Osteoblast (primary cell): Measurements from ENCODE around the gene KIF26B. TPM values are rescaled to one million over a fixed set of nuclear protein-coding genes. Genes with fewer than 3 reads are reported as not detected.

Source experiments
- DNase-seq: peaks from one replicate; pipeline ENCODE4 v3.0.0; 2011; ENCODE audit warnings: low spot score, mixed read lengths; ENCODE audit not compliant: insufficient read length; ENCODE audit errors: missing footprints
- H2AFZ ChIP-seq: 2 replicates; pipeline ENCODE4 v1.6.0; 2011; ENCODE audit warnings: mild to moderate bottlenecking, low read length
- H3K27ac ChIP-seq: 2 replicates; pipeline ENCODE4 v1.5.1; 2011; ENCODE audit warnings: mild to moderate bottlenecking, low read depth, low read length, moderate library complexity
- H3K27me3 ChIP-seq: 2 replicates; pipeline ENCODE4 v1.6.0; 2012; ENCODE audit warnings: mild to moderate bottlenecking, control low read depth, inconsistent platforms, low read length, moderate library complexity; ENCODE audit not compliant: insufficient read depth
- H3K36me3 ChIP-seq: 2 replicates; pipeline ENCODE4 v1.5.1; 2011; ENCODE audit warnings: mild to moderate bottlenecking, low read length, control low read depth, moderate library complexity; ENCODE audit not compliant: insufficient read depth
- H3K4me1 ChIP-seq: 2 replicates; pipeline ENCODE4 v1.5.1; 2011; ENCODE audit warnings: mild to moderate bottlenecking, low read length, control low read depth, moderate library complexity; ENCODE audit not compliant: insufficient read depth
- H3K4me2 ChIP-seq: 2 replicates; pipeline ENCODE4 v1.6.0; 2011; ENCODE audit warnings: mild to moderate bottlenecking, low read length; ENCODE audit not compliant: insufficient read depth
- H3K4me3 ChIP-seq: fragments of 200-600 bp; sonication (generic); 3 replicates; pipeline ENCODE4 v1.5.1; 2012; ENCODE audit warnings: mild to moderate bottlenecking, low read length, inconsistent platforms; ENCODE audit not compliant: insufficient read depth
- H3K79me2 ChIP-seq: 2 replicates; pipeline ENCODE4 v1.6.0; 2012; ENCODE audit warnings: mild to moderate bottlenecking, low read length, control low read depth, inconsistent platforms; ENCODE audit not compliant: insufficient read depth
- H3K9me3 ChIP-seq: 2 replicates; pipeline ENCODE4 v1.5.1; 2011; ENCODE audit warnings: low read depth, low read length, control low read depth
- H4K20me1 ChIP-seq: 2 replicates; pipeline ENCODE4 v1.6.0; 2012; ENCODE audit warnings: mild to moderate bottlenecking, low read length, control low read depth; ENCODE audit not compliant: insufficient read depth
- total RNA-seq: library from RNA; depleted of rRNA; stranded (reverse); fragments of >200 nt; gene quantifications from 2 replicates; pipeline ENCODE4 v1.2.3, GENCODE V29; 2012
- TF ChIP-seq, protein P1 (sequence below): IDR thresholded peaks from 2 replicates; pipeline ENCODE4 v1.5.1; 2011; ENCODE audit warnings: mild to moderate bottlenecking, low read depth, low read length, moderate library complexity; ENCODE audit errors: extremely low read depth

The KIF26B gene
- total RNA-seq, 1 donor, result 22.1 TPM

DNA sequence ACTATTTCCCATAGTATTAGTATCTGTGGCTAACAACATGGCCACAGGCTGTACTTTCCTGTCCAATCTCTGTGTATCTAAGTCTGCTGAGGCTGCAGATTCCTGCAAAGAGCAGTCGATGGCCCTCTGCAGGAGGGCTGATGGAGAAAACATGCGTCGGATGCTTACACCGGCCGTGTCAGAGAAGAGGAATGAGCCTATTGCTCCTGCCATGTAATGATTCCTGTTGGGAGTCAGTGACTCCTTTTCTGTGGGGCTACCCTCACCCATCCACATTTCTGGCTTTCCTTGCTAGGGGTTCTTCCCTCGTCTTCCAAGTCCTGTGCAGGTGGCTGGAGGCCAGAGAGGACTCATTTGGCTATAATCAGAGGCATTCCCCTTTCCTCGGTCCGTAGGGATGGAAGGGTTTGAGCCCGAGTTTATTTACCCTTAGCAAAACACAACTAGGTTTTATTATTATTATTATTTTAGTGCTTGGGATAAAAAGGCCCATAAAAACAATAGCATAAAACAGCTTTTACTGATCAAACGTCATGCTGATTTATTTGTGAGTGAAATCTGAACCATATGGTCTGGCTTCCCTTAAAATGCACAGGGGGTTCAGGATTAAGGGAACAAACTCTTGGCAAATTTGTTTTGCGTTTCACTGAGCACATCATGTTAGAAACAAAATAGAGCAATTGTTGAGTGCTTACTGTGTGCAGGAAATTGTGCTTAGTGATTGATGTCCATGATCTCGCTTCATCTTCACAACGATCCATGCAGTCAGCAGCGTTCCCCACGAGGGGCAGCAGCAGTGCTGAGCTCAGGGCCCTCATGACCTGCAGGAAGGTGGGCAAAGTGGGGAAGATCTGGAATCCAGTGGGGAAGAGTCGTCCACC lies 70.8 kb downstream of the KIF26B start:
- TF ChIP-seq, protein P1, sequence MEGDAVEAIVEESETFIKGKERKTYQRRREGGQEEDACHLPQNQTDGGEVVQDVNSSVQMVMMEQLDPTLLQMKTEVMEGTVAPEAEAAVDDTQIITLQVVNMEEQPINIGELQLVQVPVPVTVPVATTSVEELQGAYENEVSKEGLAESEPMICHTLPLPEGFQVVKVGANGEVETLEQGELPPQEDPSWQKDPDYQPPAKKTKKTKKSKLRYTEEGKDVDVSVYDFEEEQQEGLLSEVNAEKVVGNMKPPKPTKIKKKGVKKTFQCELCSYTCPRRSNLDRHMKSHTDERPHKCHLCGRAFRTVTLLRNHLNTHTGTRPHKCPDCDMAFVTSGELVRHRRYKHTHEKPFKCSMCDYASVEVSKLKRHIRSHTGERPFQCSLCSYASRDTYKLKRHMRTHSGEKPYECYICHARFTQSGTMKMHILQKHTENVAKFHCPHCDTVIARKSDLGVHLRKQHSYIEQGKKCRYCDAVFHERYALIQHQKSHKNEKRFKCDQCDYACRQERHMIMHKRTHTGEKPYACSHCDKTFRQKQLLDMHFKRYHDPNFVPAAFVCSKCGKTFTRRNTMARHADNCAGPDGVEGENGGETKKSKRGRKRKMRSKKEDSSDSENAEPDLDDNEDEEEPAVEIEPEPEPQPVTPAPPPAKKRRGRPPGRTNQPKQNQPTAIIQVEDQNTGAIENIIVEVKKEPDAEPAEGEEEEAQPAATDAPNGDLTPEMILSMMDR, result no peak
- Histone ChIP-seq H3K79me2 (no peaks in the 10 kb centered on the region), H3K27me3 (no peaks in the 10 kb centered on the region), H3K4me1 (no peaks in the 10 kb centered on the region), H3K4me2 (no peak overlapping the region), H3K36me3 (no peaks in the 10 kb centered on the region), H3K4me3 (no peak overlapping the region), H2AFZ (no peak overlapping the region), H3K9me3 (no peaks in the 10 kb centered on the region), H3K27ac (no peak overlapping the region), H4K20me1 (peaks cover 3% of the 10 kb centered on the region)
- DNase-seq, result peak; percentile 25

DNA sequence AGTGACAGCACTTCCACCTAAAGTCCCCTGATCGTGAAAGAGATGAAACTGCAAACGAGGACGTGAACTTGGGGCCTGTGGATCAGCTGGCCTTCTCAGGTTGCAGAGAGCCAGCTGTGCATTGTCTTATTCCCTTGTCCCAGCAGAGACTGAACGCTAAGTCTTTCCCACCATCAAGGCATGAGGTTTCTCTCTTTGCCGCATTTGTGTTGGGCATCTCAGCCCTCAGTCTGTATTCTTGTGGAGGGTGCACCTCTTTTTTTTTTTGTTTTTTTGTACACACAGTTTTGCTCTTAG lies 71.4 kb downstream of the KIF26B start:
- peaks cover 3% of the 10 kb centered on the region for H4K20me1 ChIP-seq
- DNase-seq, result no peak

GRCh38 chr1:245229051-245229450 lies 74.3 kb downstream of the KIF26B start:
- Histone ChIP-seq H3K9me3 (no peaks in the 10 kb centered on the region), H3K79me2 (no peaks in the 10 kb centered on the region), H3K4me3 (no peak overlapping the region), H2AFZ (no peak overlapping the region), H4K20me1 (no peaks in the 10 kb centered on the region), H3K4me2 (no peak overlapping the region), H3K4me1 (no peaks in the 10 kb centered on the region), H3K36me3 (no peaks in the 10 kb centered on the region), H3K27me3 (no peaks in the 10 kb centered on the region), H3K27ac (no peak overlapping the region)
- TF ChIP-seq, protein P1, result no peak
- DNase-seq, result peak; percentile 35

More for the DNA sequence above, 71.4 kb downstream of the KIF26B start:
- Histone ChIP-seq H3K27ac (no peak overlapping the region), H3K4me1 (no peaks in the 10 kb centered on the region), H3K4me2 (no peak overlapping the region), H3K27me3 (no peaks in the 10 kb centered on the region), H2AFZ (no peak overlapping the region), H3K36me3 (no peaks in the 10 kb centered on the region), H3K4me3 (no peak overlapping the region), H3K9me3 (no peaks in the 10 kb centered on the region), H3K79me2 (no peaks in the 10 kb centered on the region)
- TF ChIP-seq, protein P1, result no peak

DNA sequence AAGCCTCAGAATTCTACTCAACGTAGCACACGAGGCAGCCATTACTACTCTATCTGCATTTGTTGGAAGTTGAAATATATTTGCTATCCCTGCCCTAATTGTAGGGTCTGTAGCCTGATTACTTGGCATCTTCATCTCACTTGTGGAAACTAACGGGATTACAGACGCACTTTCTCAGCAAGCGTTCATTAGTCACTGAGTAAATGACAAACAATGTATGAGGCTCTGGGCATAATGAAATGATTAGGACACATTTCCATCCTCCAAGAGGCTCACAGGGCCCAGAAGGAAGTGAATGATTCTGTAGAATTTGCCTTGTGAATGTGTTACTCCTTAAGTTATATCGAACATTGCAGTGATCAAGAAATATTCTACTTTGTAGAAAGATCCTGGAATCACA lies 78.1 kb downstream of the KIF26B start:
- no peaks in the 10 kb centered on the region for H4K20me1 ChIP-seq
- H3K79me2 ChIP-seq, result no peaks in the 10 kb centered on the region
- no peaks in the 10 kb centered on the region for H3K27me3 ChIP-seq
- H3K4me3 ChIP-seq, result no peak overlapping the region
- no peaks in the 10 kb centered on the region for H3K36me3 ChIP-seq
- TF ChIP-seq, protein P1, result no peak
- DNase-seq, result no peak
- no peaks in the 10 kb centered on the region for H3K9me3 ChIP-seq
- no peak overlapping the region for H3K4me2 ChIP-seq
- H2AFZ ChIP-seq, result no peak overlapping the region
- no peak overlapping the region for H3K27ac ChIP-seq
- no peaks in the 10 kb centered on the region for H3K4me1 ChIP-seq
